Retina (tissue), 1 donor: ENCODE measurements around the gene ELANE.
"Not testable (repeated sequence)": the region's sequence is repeated elsewhere in the genome, so short reads cannot be mapped to it uniquely, and the experiment has no call there.

Source experiments
- DNase-seq: peaks from one replicate; pipeline ENCODE4 v3.0.0-alpha.2; 2016

ELANE gene

DNA sequence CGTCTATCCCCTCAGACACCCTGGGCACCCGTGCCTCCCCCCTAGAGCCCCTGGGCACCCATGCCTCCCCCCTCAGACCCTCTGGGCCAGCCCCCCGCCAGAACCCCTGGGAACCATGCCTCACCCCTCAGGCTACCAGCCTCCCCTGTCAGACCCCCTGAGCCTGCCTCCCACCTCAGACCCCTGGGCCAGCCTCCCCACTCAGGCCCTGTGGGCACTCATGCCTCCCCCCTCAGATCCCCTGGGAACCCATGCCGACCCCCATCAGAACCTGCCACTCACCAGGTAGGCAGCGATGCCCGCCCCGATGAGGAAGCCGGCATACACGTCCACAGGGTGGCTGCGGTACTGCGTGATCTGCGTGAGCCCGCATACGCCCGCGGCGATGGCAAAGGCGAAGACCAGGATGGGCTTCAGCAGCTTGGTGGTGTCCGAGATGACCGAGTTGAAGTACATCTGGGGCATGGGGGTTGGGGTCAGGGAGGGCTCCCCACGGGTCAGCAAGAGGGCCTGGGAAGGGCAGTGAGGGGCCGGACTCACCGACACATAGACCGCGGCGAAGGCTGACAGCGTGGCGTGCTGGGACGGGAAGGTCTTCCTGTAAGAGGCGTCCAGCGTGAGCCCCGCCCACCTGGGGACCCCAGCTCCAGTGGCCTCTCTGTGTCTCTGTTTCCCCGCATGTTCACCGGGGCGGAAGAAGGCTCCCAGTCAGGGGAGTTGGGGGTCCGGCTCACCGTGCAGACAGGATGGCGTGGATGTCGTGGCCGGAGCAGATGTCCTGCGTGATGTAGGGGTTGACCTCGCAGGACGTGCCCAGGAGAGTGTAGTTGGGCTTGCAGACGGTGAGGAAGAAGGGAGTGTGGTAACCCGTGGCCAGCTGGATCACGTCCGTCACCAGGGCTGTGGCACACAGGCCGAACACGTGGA, 37.7 kb upstream of the ELANE start:
- no peak for DNase-seq

- DNase-seq: no peak
Observed at GRCh38 chr19:815079-815774, 36.9 kb upstream of the ELANE start.

GRCh38 chr19:815775-816499, 36.2 kb upstream of the ELANE start:
- DNase-seq: no peak

- DNase-seq: no peak
Observed at GRCh38 chr19:816500-816857, 35.6 kb upstream of the ELANE start.

DNA sequence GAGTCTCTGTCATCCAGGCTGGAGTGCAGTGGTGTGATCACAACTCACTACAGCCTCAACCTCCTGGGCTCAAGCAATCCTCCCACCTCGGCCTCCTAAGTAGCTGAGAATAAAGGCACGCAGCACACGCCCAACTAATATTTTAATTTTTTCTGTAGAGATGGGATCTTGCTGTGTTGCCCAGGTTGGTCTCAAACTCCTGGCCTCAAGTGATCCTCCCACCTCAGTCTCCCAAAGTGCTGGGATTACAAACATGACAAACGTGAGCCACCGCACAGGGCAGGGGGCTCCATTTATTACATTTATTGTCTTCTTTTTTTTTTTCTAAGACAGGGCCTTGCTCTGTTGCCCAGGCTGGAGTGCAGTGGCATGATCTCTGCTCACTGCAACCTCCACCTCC, 31.9 kb upstream of the ELANE start:
- not testable (repeated sequence) for DNase-seq

DNA sequence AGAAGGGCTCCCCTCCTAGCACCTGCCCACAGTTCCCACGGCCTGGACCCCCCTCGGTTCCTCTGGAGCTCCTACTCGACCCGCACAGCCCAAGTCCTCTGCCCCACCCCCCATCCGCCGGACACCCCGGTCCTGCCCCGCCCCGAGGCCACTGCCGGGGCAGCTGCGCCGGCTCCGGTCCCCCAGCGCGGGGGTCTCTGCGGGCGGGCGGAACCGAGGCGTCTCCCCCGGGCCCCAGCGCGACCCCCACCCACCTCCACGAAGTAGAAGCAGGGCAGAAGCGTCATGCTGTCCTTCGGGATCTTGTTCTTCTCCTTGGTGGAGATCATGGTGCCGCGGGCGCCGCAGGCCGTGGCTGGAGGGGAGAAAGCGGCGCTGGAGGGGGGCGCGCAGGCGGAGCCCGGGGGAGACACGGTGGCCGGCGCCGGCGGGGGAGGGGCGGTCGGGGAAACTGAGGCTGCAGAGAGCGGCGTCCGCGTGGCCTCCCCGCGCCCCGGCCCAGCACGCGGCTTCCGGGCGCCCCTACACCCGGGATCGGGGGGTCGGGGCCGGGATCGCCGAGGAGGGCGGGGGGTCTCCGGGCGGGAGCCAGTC, 30.8 kb upstream of the ELANE start:
- DNase-seq: no peak

GRCh38 chr19:821825-822503, 30.1 kb upstream of the ELANE start, which contains the start of gene PLPPR3:
PLPPR3 (minus strand) TSS chr19:821955; CDS start chr19:821559, 396 bp downstream.
- peak; percentile 65 for DNase-seq

DNA sequence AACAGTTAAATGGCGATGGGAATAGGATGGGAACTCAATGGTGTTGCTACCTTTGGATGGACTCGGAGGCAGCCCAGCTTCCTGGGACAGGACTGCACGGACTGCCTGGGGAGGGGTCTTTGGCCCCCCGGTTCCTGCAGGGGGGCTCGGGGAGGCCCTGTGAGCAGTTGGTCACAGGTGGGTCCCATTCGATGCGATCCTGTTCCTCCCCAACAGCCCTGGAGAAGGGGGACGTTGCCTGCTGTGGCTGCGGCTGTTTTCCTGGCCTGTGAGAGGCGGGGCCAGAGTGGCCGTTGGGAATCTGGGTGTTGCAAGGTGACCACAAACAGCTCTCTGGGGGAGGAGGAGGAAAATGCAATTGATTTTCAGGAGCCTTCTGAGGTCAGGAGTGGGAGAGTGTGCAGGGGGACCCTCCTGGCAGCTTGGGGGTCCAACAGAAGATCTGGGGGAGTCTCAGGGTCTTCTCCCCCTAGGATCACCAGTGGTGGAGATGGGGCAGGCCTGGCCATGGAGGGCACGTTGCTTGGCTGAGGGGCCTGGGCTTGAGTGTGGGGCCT, 28.5 kb upstream of the ELANE start:
- peak; percentile 65 for DNase-seq

DNA sequence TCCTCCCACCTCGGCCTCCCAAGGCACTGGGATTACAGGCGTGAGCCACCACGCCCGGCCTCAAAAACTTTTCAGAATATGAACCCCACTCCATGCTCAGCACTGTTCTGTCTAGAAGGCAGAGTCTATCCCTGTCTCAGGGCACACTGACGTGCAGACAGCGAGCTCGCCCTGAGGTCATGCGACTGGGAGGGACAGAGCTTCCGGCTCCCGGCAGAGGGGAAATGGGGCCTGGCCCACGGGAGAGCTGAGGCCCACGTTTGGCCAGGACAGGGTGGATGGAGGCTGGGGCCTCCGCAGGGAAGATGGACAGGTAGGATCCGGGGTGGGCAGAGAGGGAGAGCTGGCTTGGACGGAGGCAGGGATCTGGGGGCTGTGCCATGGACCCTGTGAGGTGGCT, 27.2 kb upstream of the ELANE start:
- no peak for DNase-seq

GRCh38 chr19:825897-826644, 26.0 kb upstream of the ELANE start:
- DNase-seq: no peak

GRCh38 chr19:827314-827709, 24.8 kb upstream of the ELANE start:
- no peak for DNase-seq

- DNase-seq: no peak
Observed at GRCh38 chr19:827710-828321, 24.3 kb upstream of the ELANE start, which contains the start of gene AZU1. AZU1 (plus strand) TSS chr19:827837; CDS start chr19:827847, 10 bp downstream.

GRCh38 chr19:829129-829758, 22.9 kb upstream of the ELANE start:
- DNase-seq: no peak

DNA sequence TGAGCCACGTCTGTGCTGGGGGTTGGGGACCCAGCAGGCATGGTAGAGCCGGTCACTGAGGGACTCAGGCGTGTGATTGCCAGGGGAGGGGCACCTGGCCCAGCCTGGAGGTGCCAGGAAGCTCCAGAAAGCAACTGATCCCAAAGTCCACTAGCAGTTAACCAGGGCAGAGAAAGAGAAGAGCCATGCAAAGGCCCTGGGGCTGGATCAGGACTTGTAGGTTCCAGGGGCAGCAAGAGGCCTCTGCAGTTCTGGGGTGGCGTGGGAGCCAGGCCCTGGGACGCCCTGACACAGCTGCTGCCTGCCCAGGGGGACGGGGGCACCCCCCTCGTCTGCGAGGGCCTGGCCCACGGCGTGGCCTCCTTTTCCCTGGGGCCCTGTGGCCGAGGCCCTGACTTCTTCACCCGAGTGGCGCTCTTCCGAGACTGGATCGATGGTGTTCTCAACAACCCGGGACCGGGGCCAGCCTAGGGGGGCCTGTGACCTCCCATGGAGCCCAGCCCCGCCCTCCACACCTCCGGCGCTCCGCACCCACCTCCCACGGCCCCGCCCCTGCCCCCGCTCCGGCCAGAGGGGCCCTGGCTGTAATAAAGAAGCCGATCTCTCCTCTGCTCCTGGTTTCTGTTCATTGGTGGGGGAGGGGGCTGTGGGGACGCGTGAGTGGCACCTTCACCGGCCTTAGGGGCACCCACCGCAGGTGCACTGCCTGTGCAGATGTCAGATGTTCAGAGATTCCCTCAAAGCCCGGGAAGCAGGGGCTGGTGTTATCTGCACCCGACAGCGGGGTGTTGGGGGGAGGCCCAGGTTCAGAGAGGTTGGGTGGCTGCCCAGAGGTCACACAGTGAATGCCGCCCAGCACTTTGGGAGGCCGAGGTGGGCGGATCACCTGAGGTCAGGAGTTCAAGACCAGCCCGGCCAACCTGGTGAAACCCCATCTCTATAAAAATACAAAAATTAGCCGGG, 20.4 kb upstream of the ELANE start:
- DNase-seq: no peak

GRCh38 chr19:834216-834615, 17.9 kb upstream of the ELANE start:
- DNase-seq: no peak

GRCh38 chr19:835210-835810, 16.8 kb upstream of the ELANE start:
- no peak for DNase-seq

DNA sequence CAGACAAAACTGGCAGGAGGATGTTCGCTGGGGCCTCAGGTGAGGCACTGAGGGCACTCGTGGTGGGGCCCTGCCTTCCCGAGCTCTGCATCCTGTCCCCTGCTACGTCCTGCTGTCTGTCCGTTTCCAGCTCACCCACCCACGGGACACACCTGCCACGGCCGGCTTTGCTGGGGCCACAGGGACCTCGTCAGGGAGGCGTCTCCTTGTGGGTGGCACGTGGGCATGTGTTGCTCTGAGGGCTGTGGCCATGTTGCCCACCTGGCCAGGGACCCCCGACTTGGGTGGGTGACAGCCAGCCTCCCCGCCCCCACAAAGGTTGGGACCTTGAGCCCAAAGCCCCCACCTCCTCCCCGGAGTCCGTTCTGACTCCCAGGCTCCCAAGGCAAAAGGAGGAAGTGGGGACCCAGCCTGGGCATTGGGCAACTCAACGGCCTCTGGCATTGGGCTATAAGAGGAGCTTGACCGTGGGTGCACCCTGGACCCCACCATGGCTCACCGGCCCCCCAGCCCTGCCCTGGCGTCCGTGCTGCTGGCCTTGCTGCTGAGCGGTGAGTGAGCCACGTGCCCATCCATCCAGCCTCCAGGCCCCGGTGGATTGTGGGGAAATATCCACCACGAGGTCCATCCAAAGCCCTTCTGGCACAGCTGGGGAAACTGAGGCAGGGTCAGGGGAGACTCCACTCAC, 11.4 kb upstream of the ELANE start, which contains the start of gene PRTN3:
TSS of gene PRTN3 (plus strand) at position 481 of the 688 bp plus-strand sequence. CDS start at position 491, 10 bp downstream.
- DNase-seq: no peak

DNA sequence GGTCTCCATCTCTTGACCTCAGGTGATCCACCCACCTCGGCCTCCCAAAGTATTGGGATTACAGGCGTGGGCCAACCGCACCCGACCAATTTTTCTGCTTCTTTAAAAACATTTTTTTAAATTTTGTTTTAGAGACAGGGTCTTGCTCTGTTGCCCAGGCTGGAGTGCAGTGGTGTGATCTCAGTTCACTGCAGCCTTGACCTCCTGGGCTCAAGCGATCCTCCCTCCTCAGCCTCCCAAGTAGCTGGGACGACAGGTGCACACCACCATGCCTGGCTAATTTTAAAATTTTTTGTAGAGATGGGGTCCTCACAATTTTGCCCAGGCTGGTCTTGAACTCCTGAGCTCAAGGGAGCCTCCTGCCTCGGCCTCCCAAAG, 9.3 kb upstream of the ELANE start:
- not testable (repeated sequence) for DNase-seq
